H9 (cell line): ENCODE data around the gene NCOA1. TPM values are rescaled to one million over a fixed set of nuclear protein-coding genes. Genes with fewer than 3 reads are reported as not detected.

Experiments used
- DNase-seq: peaks from one replicate; pipeline ENCODE4 v3.0.0-alpha.2; 2017
- H2AFZ ChIP-seq: one replicate; pipeline ENCODE4 v1.6.1; 2013; ENCODE audit warnings: mild to moderate bottlenecking, low read length, control low read depth, moderate library complexity
- H2AK5ac ChIP-seq: 2 replicates; pipeline ENCODE4 v1.6.1; 2013; ENCODE audit warnings: low read length, control low read depth, mixed read lengths; ENCODE audit not compliant: insufficient read length
- H2BK120ac ChIP-seq: one replicate; pipeline ENCODE4 v1.6.1; 2013; ENCODE audit warnings: low read depth, mild to moderate bottlenecking, low read length, control low read depth, inconsistent platforms; ENCODE audit not compliant: poor library complexity, severe bottlenecking
- H2BK12ac ChIP-seq: 2 replicates; pipeline ENCODE4 v1.6.1; 2013; ENCODE audit warnings: low read length, control low read depth, mixed read lengths, low read depth; ENCODE audit not compliant: insufficient read length
- H2BK15ac ChIP-seq: 2 replicates; pipeline ENCODE4 v1.6.1; 2013; ENCODE audit warnings: low read depth, low read length, control low read depth
- H2BK20ac ChIP-seq: one replicate; pipeline ENCODE4 v1.6.1; 2013; ENCODE audit warnings: low read depth, mild to moderate bottlenecking, low read length, control low read depth, inconsistent platforms; ENCODE audit not compliant: poor library complexity, severe bottlenecking
- H2BK5ac ChIP-seq: 2 replicates; pipeline ENCODE4 v1.6.1; 2013; ENCODE audit warnings: low read length, control low read depth, mixed read lengths; ENCODE audit not compliant: insufficient read length
- H3K14ac ChIP-seq: 2 replicates; pipeline ENCODE4 v1.6.1; 2013; ENCODE audit warnings: low read length, control low read depth; ENCODE audit not compliant: insufficient read depth
- H3K18ac ChIP-seq: 2 replicates; pipeline ENCODE4 v1.6.1; 2013; ENCODE audit warnings: low read depth, mild to moderate bottlenecking, mixed read lengths, low read length, control low read depth; ENCODE audit not compliant: insufficient read length
- H3K23ac ChIP-seq: 2 replicates; pipeline ENCODE4 v1.6.1; 2013; ENCODE audit warnings: low read length, control low read depth, mixed read lengths, low read depth; ENCODE audit not compliant: insufficient read length
- H3K23me2 ChIP-seq: 2 replicates; pipeline ENCODE4 v1.6.1; 2013; ENCODE audit warnings: low read depth, mild to moderate bottlenecking, mixed read lengths, low read length, control low read depth; ENCODE audit not compliant: insufficient read length, poor library complexity, severe bottlenecking
- H3K27ac ChIP-seq: 2 replicates; pipeline ENCODE4 v1.5.1; 2013; ENCODE audit warnings: low read length, control low read depth, mixed read lengths, low read depth; ENCODE audit not compliant: insufficient read length
- H3K27me3 ChIP-seq: 2 replicates; pipeline ENCODE4 v1.6.1; 2013; ENCODE audit warnings: low read length, control low read depth, inconsistent platforms; ENCODE audit not compliant: insufficient read depth
- H3K4ac ChIP-seq: 2 replicates; pipeline ENCODE4 v1.6.1; 2013; ENCODE audit warnings: low read depth, mild to moderate bottlenecking, control low read depth, inconsistent platforms, low read length, moderate library complexity
- H3K4me1 ChIP-seq: 2 replicates; pipeline ENCODE4 v1.6.1; 2013; ENCODE audit warnings: low read length, control low read depth, inconsistent platforms; ENCODE audit not compliant: insufficient read depth
- H3K4me2 ChIP-seq: 2 replicates; pipeline ENCODE4 v1.6.1; 2013; ENCODE audit warnings: low read length, control low read depth, mixed read lengths; ENCODE audit not compliant: insufficient read length, insufficient read depth
- H3K56ac ChIP-seq: 2 replicates; pipeline ENCODE4 v1.6.1; 2013; ENCODE audit warnings: low read depth, mild to moderate bottlenecking, mixed read lengths, low read length, control low read depth; ENCODE audit not compliant: insufficient read length
- H3K79me1 ChIP-seq: 2 replicates; pipeline ENCODE4 v1.6.1; 2013; ENCODE audit warnings: low read depth, mild to moderate bottlenecking, moderate library complexity, low read length, control low read depth, inconsistent platforms; ENCODE audit not compliant: insufficient read depth, poor library complexity, severe bottlenecking
- H3K79me2 ChIP-seq: 2 replicates; pipeline ENCODE4 v1.6.1; 2013; ENCODE audit warnings: low read length, control low read depth, inconsistent platforms; ENCODE audit not compliant: insufficient read depth
- H3K9ac ChIP-seq: 2 replicates; pipeline ENCODE4 v1.6.1; 2013; ENCODE audit warnings: low read length, control low read depth, mixed read lengths; ENCODE audit not compliant: insufficient read length; ENCODE audit errors: extremely low read depth
- H3K9me3 ChIP-seq: one replicate; pipeline ENCODE4 v1.6.1; 2013; ENCODE audit warnings: low read depth, low read length, inconsistent platforms; ENCODE audit not compliant: control insufficient read depth
- H3T11ph ChIP-seq: one replicate; pipeline ENCODE4 v1.6.1; 2013; ENCODE audit warnings: mild to moderate bottlenecking, low read length, control low read depth, inconsistent platforms
- H4K20me1 ChIP-seq: one replicate; pipeline ENCODE4 v1.6.1; 2013; ENCODE audit not compliant: control insufficient read depth, insufficient read length, insufficient read depth
- H4K5ac ChIP-seq: 2 replicates; pipeline ENCODE4 v1.6.1; 2013; ENCODE audit warnings: low read depth, mild to moderate bottlenecking, mixed read lengths, low read length, control low read depth; ENCODE audit not compliant: insufficient read length
- H4K8ac ChIP-seq: replicated peaks from 2 replicates; pipeline ENCODE4 v1.6.1; 2013; ENCODE audit warnings: low read length, control low read depth, mixed read lengths, low read depth; ENCODE audit not compliant: insufficient read length
- H4K91ac ChIP-seq: 2 replicates; pipeline ENCODE4 v1.6.1; 2013; ENCODE audit warnings: low read depth, mild to moderate bottlenecking, moderate library complexity, mixed read lengths, low read length, control low read depth; ENCODE audit not compliant: insufficient read length
- H3K27ac Mint-ChIP-seq, 3 experiments: 2 replicates in 2 of 3; 3 replicates in 1 of 3; pipeline ENCODE4 v1.8.0; 2020 to 2021; ENCODE audit warnings: mixed read lengths in 3 of 3, mild to moderate bottlenecking in 1 of 3, moderate library complexity in 1 of 3
- H3K27me3 Mint-ChIP-seq: 2 replicates; pipeline ENCODE4 v1.8.0; 2021; ENCODE audit warnings: low read depth, mild to moderate bottlenecking, moderate library complexity, mixed read lengths
- H3K36me3 Mint-ChIP-seq, 3 experiments: 2 replicates in 2 of 3; 3 replicates in 1 of 3; pipeline ENCODE4 v1.8.0; 2020 to 2021; ENCODE audit warnings: low read depth in 3 of 3, mixed read lengths in 3 of 3; ENCODE audit not compliant: insufficient read depth in 1 of 3
- H3K4me1 Mint-ChIP-seq, 2 experiments: 2 replicates each; pipeline ENCODE4 v1.8.0; 2020; ENCODE audit warnings: mixed read lengths in 2 of 2
- H3K4me3 Mint-ChIP-seq, 2 experiments: 2 replicates in 1 of 2; 3 replicates in 1 of 2; pipeline ENCODE4 v1.8.0; 2020 to 2021; ENCODE audit warnings: mild to moderate bottlenecking in 2 of 2, mixed read lengths in 2 of 2, moderate library complexity in 1 of 2
- H3K9me3 Mint-ChIP-seq, 2 experiments: 2 replicates in 1 of 2; 3 replicates in 1 of 2; pipeline ENCODE4 v1.8.0; 2020; ENCODE audit warnings: mild to moderate bottlenecking in 2 of 2, mixed read lengths in 2 of 2, moderate library complexity in 1 of 2
- CTCF ChIP-seq: fragments of 200-600 bp; sonication (generic); conservative IDR thresholded peaks from 3 replicates; pipeline ENCODE4 v1.8.0; 2021; ENCODE audit warnings: antibody characterized with exemption, mild to moderate bottlenecking
- WGBS: extraction: QIAGEN DNeasy Blood & Tissue Kit; methylation state at CpG from one replicate; pipeline ENCODE4 v1.1.7; 2013; ENCODE audit warnings: missing lambda C conversion rate, low lambda C conversion rate, mixed read lengths; ENCODE audit not compliant: insufficient read length; ENCODE audit errors: extremely low coverage; 5-methylcytosine and 5-hydroxymethylcytosine counted together
- total RNA-seq: library from RNA; stranded (reverse); gene quantifications from 2 replicates; pipeline ENCODE4 v1.2.1, GENCODE V29; 2021

The NCOA1 gene
- total RNA-seq, 1 experiment from 2014 or later = 14.8 TPM

- Mint-ChIP-seq H3K27ac (no peak overlapping the region), H3K27me3 (no peaks in the 10 kb centered on the region), H3K9me3 (no peaks in the 10 kb centered on the region), H3K4me1 (peaks cover 3% of the 10 kb centered on the region in 2 experiments; a peak in 3 of 4 replicates), H3K36me3 (peaks cover 0 to 6% (median 0%) of the 10 kb centered on the region in 3 experiments; a peak in 1 of 7 replicates), H3K4me3 (no peak overlapping the region)
- no peak overlapping the region for H3K9ac ChIP-seq
- no peaks in the 10 kb centered on the region for H3K79me2 ChIP-seq
- no peak overlapping the region for H3K14ac ChIP-seq
- no peaks in the 10 kb centered on the region for H3K23me2 ChIP-seq
- TF ChIP-seq CTCF = no peak
- H2BK15ac ChIP-seq = no peak overlapping the region
- H2AFZ ChIP-seq = no peak overlapping the region
- H3K4me2 ChIP-seq = no peak overlapping the region
- H3K79me1 ChIP-seq = no peaks in the 10 kb centered on the region
- H3K27me3 ChIP-seq = no peaks in the 10 kb centered on the region
- H4K8ac ChIP-seq = no peak overlapping the region
- no peak overlapping the region for H3K4ac ChIP-seq
- no peak overlapping the region for H3K56ac ChIP-seq
- no peak overlapping the region for H2BK20ac ChIP-seq
- no peak overlapping the region for H2BK5ac ChIP-seq
- no peak overlapping the region for H3K23ac ChIP-seq
- H3K9me3 ChIP-seq = no peaks in the 10 kb centered on the region
- whole genome bisulfite sequencing = no CpG with 5 or more reads among the region's 2 CpGs
- H4K5ac ChIP-seq = no peak overlapping the region
- H3T11ph ChIP-seq = no peak overlapping the region
- H4K91ac ChIP-seq = no peak overlapping the region
- no peak overlapping the region for H3K18ac ChIP-seq
- no peaks in the 10 kb centered on the region for H3K4me1 ChIP-seq
- no peak overlapping the region for H3K27ac ChIP-seq
- H2AK5ac ChIP-seq = no peak overlapping the region
- H2BK12ac ChIP-seq = no peak overlapping the region
- DNase-seq = no peak
- no peaks in the 10 kb centered on the region for H4K20me1 ChIP-seq
- no peak overlapping the region for H2BK120ac ChIP-seq
Observed at GRCh38 chr2:24514820-24515219, 23.8 kb downstream of the NCOA1 start.
